ENCODE data around the gene NSUN3.

Gene NSUN3

GRCh38 chr3:94150113-94150512, 87.3 kb downstream of the NSUN3 start:
- CTCF ChIA-PET: no interaction called here
- TF ChIP-seq, protein P1, sequence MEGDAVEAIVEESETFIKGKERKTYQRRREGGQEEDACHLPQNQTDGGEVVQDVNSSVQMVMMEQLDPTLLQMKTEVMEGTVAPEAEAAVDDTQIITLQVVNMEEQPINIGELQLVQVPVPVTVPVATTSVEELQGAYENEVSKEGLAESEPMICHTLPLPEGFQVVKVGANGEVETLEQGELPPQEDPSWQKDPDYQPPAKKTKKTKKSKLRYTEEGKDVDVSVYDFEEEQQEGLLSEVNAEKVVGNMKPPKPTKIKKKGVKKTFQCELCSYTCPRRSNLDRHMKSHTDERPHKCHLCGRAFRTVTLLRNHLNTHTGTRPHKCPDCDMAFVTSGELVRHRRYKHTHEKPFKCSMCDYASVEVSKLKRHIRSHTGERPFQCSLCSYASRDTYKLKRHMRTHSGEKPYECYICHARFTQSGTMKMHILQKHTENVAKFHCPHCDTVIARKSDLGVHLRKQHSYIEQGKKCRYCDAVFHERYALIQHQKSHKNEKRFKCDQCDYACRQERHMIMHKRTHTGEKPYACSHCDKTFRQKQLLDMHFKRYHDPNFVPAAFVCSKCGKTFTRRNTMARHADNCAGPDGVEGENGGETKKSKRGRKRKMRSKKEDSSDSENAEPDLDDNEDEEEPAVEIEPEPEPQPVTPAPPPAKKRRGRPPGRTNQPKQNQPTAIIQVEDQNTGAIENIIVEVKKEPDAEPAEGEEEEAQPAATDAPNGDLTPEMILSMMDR (IDR thresholded peaks at IDR 0.05; ENCODE audit: control extremely low read depth, extremely low read depth, low read depth, missing control alignments): no peak
- POLR2A ChIA-PET: no interaction called here
- DNase-seq (ENCODE audit: extremely low spot score): no peak

GRCh38 chr3:94156626-94157025, 93.8 kb downstream of the NSUN3 start:
- TF ChIP-seq, protein P1 (IDR thresholded peaks at IDR 0.05; ENCODE audit: control extremely low read depth, extremely low read depth, low read depth, missing control alignments): no peak
- CTCF ChIA-PET: interaction anchor here (1.5 to 1.8 kb wide), 2 partner anchors 13 kb away, joined by 3 to 5 read pairs; no protein-coding TSS in a partner anchor
- POLR2A ChIA-PET: no interaction called here
- DNase-seq (ENCODE audit: extremely low spot score): no peak

- TF ChIP-seq, protein P1 (IDR thresholded peaks at IDR 0.05; ENCODE audit: control extremely low read depth, extremely low read depth, low read depth, missing control alignments): no peak
- POLR2A ChIA-PET: no interaction called here
- CTCF ChIA-PET: no interaction called here
- DNase-seq (ENCODE audit: extremely low spot score): no peak
Observed at GRCh38 chr3:94158512-94158911, 95.7 kb downstream of the NSUN3 start.

GRCh38 chr3:94159062-94159828, 96.4 kb downstream of the NSUN3 start:
- CTCF ChIA-PET: no interaction called here
- DNase-seq (ENCODE audit: extremely low spot score): no peak
- POLR2A ChIA-PET: no interaction called here
- TF ChIP-seq, protein P1 (IDR thresholded peaks at IDR 0.05; ENCODE audit: control extremely low read depth, extremely low read depth, low read depth, missing control alignments): no peak

DNA sequence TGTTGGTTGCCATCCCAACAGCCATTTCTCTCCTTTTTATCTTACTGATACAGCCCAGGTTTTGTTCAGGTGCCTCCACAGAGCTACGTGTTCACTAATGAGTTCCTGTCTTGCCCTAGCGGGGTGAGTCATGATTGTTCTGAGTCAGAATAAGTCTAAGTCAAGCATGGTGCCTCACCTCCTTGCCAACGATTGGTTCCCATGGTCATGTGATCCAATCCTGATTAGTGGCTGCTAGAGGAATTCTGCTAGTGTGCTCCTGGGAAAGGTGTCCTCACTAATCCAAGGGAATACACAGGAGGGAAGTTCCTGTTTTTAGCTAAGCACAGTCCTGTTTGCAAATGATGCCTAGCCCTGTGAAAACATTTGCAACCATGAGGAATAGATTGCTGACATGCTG, 99.8 kb downstream of the NSUN3 start:
- ChIA-PET CTCF (interaction anchor here (1.6 kb wide), 1 partner anchor 22 kb away, joined by 6 read pairs; no protein-coding TSS in a partner anchor), POLR2A (no interaction called here)
- no peak for DNase-seq (ENCODE audit: extremely low spot score)
- TF ChIP-seq, protein P1 (IDR thresholded peaks at IDR 0.05; ENCODE audit: control extremely low read depth, extremely low read depth, low read depth, missing control alignments): no peak

DNA sequence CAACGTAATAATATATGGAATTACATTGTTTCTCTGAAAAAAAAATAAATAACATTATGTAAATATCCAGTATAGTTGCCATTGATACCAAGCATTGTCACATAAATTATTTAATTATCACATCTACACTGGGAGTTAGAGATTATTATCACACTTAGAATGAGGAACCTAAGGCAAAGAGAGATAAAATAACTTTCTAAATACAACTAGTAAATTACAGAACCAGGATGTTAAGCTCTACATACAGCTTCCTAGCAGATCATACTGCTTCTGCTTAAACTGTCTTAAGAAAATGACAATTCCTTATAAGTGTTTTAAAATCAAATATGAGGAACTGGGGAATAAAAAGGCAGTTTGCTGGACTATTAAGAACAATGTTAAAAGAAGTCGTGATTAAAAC, 104.5 kb downstream of the NSUN3 start:
- no peak for DNase-seq (ENCODE audit: extremely low spot score)
- ChIA-PET CTCF (no interaction called here), POLR2A (no interaction called here)
- TF ChIP-seq, protein P1 (IDR thresholded peaks at IDR 0.05; ENCODE audit: control extremely low read depth, extremely low read depth, low read depth, missing control alignments): no peak

Data from GM10248 (cell line).